ENCODE measurements around the gene HECTD3.

- TF ChIP-seq CTCF (IDR thresholded peaks at IDR 0.05): no peak
- no peak for TF ChIP-seq EP300 (IDR thresholded peaks at IDR 0.05)
- no peak for TF ChIP-seq POLR2AphosphoS5 (IDR thresholded peaks at IDR 0.05)
Observed at GRCh38 chr1:45051005-45051772, 40.1 kb upstream of the HECTD3 start.
